Measurements from ENCODE around the gene ATAD1. TPM values are rescaled to one million over a fixed set of nuclear protein-coding genes. Genes with fewer than 3 reads are reported as not detected.

ATAD1 gene
- total and polyA plus RNA-seq, 10 of the 15 experiments (the other 5 are each of a cell fraction or from before 2014, with no cell fraction given), result 24.7 to 59.3 (median 41.1) TPM

DNA sequence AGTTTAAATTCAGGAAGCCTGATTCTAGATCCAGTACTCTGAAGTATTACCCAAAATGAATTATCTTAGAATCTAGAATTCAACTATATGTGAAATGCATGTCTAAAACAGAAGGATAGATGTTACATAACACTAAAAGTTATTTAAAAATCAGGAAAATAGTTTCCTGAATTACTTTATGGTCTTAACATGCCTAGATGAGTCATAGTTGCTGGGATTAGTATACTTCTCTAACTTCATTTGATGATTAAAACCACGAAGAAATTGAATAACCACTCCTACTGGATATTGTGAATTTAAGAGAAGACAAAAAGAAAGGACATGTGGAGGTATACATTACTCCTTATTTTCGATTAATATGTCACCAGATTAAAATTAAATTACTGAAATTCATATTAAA, 65.5 kb downstream of the ATAD1 start:
- CTCF ChIA-PET, result no interaction called here
- Histone ChIP-seq H3K36me3 (ENCODE audit: control insufficient read depth in 2 of 2, insufficient read depth in 2 of 2, low read length in 1 of 2) (peaks cover 2 to 19% of the 10 kb centered on the region in 2 experiments; a peak in 3 of 4 replicates), H4K20me1 (ENCODE audit: control insufficient read depth, insufficient read depth) (no peaks in the 10 kb centered on the region), H2AFZ (ENCODE audit: control insufficient read depth, low read depth, low read length) (no peak overlapping the region), H3K4me2 (ENCODE audit: control insufficient read depth, insufficient read depth) (no peak overlapping the region), H3K4me1 (ENCODE audit: control insufficient read depth, insufficient read depth, low read length) (peaks cover 9% of the 10 kb centered on the region; the same call in 1 of the 2 replicates), H3K79me2 (ENCODE audit: control insufficient read depth, insufficient read depth, low read length) (no peaks in the 10 kb centered on the region), H3K4me3 (no peak overlapping the region), H3K9me3 (replicated peaks; ENCODE audit: control insufficient read depth, insufficient read depth, low read length) (no peaks in the 10 kb centered on the region), H3K27ac (ENCODE audit: control insufficient read depth, insufficient read depth) (no peak overlapping the region), H3K9ac (ENCODE audit: control insufficient read depth, insufficient read depth, low read length) (no peak overlapping the region), H3K27me3 (replicated peaks in 1 of 2; ENCODE audit: control insufficient read depth in 2 of 2, insufficient read depth in 2 of 2, low read length in 1 of 2) (no peaks in the 10 kb centered on the region)
- POLR2A ChIA-PET, result no interaction called here
- SMC1A ChIA-PET (ENCODE audit: uncharacterized antibody, unreplicated experiment), result no interaction called here
- RAD21 ChIA-PET (ENCODE audit: unreplicated experiment), result no interaction called here
- in situ Hi-C loops (cut with MboI) (no loop called here), intact Hi-C loops (cut with micrococcal nuclease; ENCODE audit: unreplicated experiment) (no loop called here)
- WGBS (ENCODE audit: insufficient coverage, insufficient replicate concordance, low lambda C conversion rate, missing lambda C conversion rate), result 93% methylated on average over 2 of the region's 2 CpGs
- no peak for FAIRE-seq
- BruUV-seq (replicated peaks), result no TSS peak
- ATAC-seq, result no peak
- no peak for TF ChIP-seq DPF2 (IDR thresholded peaks at IDR 0.05)
- TF ChIP-seq ZZZ3 (IDR thresholded peaks at IDR 0.05; ENCODE audit: control insufficient read depth, insufficient read length, low read depth), result no peak
- TF ChIP-seq, protein P1, sequence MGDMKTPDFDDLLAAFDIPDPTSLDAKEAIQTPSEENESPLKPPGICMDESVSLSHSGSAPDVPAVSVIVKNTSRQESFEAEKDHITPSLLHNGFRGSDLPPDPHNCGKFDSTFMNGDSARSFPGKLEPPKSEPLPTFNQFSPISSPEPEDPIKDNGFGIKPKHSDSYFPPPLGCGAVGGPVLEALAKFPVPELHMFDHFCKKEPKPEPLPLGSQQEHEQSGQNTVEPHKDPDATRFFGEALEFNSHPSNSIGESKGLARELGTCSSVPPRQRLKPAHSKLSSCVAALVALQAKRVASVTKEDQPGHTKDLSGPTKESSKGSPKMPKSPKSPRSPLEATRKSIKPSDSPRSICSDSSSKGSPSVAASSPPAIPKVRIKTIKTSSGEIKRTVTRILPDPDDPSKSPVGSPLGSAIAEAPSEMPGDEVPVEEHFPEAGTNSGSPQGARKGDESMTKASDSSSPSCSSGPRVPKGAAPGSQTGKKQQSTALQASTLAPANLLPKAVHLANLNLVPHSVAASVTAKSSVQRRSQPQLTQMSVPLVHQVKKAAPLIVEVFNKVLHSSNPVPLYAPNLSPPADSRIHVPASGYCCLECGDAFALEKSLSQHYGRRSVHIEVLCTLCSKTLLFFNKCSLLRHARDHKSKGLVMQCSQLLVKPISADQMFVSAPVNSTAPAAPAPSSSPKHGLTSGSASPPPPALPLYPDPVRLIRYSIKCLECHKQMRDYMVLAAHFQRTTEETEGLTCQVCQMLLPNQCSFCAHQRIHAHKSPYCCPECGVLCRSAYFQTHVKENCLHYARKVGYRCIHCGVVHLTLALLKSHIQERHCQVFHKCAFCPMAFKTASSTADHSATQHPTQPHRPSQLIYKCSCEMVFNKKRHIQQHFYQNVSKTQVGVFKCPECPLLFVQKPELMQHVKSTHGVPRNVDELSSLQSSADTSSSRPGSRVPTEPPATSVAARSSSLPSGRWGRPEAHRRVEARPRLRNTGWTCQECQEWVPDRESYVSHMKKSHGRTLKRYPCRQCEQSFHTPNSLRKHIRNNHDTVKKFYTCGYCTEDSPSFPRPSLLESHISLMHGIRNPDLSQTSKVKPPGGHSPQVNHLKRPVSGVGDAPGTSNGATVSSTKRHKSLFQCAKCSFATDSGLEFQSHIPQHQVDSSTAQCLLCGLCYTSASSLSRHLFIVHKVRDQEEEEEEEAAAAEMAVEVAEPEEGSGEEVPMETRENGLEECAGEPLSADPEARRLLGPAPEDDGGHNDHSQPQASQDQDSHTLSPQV (IDR thresholded peaks at IDR 0.05), result no peak
- TF ChIP-seq RB1 (IDR thresholded peaks at IDR 0.05; ENCODE audit: borderline replicate concordance), result no peak
- TF ChIP-seq SUZ12 (IDR thresholded peaks at IDR 0.05; ENCODE audit: unreplicated experiment), result no peak
- no peak for TF ChIP-seq SRF (IDR thresholded peaks at IDR 0.05; ENCODE audit: low read depth in 2 of 2, low read length in 2 of 2)
- no peak for TF ChIP-seq YY1 (IDR thresholded peaks at IDR 0.05; ENCODE audit: low read depth, low read length)
- TF ChIP-seq CHD1 (IDR thresholded peaks at IDR 0.05; ENCODE audit: low read depth, low read length), result no peak
- no peak for TF ChIP-seq ATF7 (IDR thresholded peaks at IDR 0.05; ENCODE audit: low read depth)
- TF ChIP-seq, protein P2, sequence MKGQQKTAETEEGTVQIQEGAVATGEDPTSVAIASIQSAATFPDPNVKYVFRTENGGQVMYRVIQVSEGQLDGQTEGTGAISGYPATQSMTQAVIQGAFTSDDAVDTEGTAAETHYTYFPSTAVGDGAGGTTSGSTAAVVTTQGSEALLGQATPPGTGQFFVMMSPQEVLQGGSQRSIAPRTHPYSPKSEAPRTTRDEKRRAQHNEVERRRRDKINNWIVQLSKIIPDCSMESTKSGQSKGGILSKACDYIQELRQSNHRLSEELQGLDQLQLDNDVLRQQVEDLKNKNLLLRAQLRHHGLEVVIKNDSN (IDR thresholded peaks at IDR 0.05; ENCODE audit: borderline replicate concordance, extremely low read length, insufficient read depth, low read depth, low read length), result no peak
- TF ChIP-seq, protein P3, sequence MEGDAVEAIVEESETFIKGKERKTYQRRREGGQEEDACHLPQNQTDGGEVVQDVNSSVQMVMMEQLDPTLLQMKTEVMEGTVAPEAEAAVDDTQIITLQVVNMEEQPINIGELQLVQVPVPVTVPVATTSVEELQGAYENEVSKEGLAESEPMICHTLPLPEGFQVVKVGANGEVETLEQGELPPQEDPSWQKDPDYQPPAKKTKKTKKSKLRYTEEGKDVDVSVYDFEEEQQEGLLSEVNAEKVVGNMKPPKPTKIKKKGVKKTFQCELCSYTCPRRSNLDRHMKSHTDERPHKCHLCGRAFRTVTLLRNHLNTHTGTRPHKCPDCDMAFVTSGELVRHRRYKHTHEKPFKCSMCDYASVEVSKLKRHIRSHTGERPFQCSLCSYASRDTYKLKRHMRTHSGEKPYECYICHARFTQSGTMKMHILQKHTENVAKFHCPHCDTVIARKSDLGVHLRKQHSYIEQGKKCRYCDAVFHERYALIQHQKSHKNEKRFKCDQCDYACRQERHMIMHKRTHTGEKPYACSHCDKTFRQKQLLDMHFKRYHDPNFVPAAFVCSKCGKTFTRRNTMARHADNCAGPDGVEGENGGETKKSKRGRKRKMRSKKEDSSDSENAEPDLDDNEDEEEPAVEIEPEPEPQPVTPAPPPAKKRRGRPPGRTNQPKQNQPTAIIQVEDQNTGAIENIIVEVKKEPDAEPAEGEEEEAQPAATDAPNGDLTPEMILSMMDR (IDR thresholded peaks at IDR 0.05 in 2 of 3, conservative IDR thresholded peaks at IDR 0.05 in 1 of 3; ENCODE audit: control insufficient read depth in 2 of 3, extremely low read depth in 1 of 3, insufficient read depth in 1 of 3, low read depth in 3 of 3, low read length in 3 of 3), result no peak
- TF ChIP-seq KDM1A (IDR thresholded peaks at IDR 0.05; ENCODE audit: borderline replicate concordance), result no peak
- TF ChIP-seq NFIC (IDR thresholded peaks at IDR 0.05; ENCODE audit: low read depth, low read length), result no peak
- TF ChIP-seq HDAC2 (IDR thresholded peaks at IDR 0.05), result no peak
- TF ChIP-seq, protein P4, sequence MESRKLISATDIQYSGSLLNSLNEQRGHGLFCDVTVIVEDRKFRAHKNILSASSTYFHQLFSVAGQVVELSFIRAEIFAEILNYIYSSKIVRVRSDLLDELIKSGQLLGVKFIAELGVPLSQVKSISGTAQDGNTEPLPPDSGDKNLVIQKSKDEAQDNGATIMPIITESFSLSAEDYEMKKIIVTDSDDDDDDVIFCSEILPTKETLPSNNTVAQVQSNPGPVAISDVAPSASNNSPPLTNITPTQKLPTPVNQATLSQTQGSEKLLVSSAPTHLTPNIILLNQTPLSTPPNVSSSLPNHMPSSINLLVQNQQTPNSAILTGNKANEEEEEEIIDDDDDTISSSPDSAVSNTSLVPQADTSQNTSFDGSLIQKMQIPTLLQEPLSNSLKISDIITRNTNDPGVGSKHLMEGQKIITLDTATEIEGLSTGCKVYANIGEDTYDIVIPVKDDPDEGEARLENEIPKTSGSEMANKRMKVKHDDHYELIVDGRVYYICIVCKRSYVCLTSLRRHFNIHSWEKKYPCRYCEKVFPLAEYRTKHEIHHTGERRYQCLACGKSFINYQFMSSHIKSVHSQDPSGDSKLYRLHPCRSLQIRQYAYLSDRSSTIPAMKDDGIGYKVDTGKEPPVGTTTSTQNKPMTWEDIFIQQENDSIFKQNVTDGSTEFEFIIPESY (IDR thresholded peaks at IDR 0.05), result no peak
- no peak for TF ChIP-seq BCL11A (IDR thresholded peaks at IDR 0.05; ENCODE audit: low read depth, low read length)
- TF ChIP-seq SREBF1 (IDR thresholded peaks at IDR 0.05; ENCODE audit: low read length), result no peak
- TF ChIP-seq NRF1 (conservative IDR thresholded peaks at IDR 0.05; ENCODE audit: low read depth, low read length), result no peak
- no peak for DNase-seq (ENCODE audit: low read depth, low spot score)

All from GM12878 (cell line).